H1 (cell line): ENCODE results near the gene GNG7. TPM values are rescaled to one million over a fixed set of nuclear protein-coding genes. Genes with fewer than 3 reads are reported as not detected.

Experiments
- CTCF ChIA-PET: fragments of 300-600 bp; sonication (Branson Sonifier 250); formaldehyde crosslinking; loops from one replicate; lab custom pipeline; 2021; ENCODE audit not compliant: partially characterized antibody; lab: Charles Lee
- POLR2A ChIA-PET: fragments of 300-600 bp; sonication (Branson Sonifier 250); formaldehyde crosslinking; loops from one replicate; lab custom pipeline; 2021; ENCODE audit warnings: inconsistent platforms; ENCODE audit not compliant: partially characterized antibody; lab: Charles Lee
- DNase-seq, 2 experiments: peaks; one replicate each; pipeline versions ENCODE4 v3.0.0 to v3.0.0-alpha.2; 2010 to 2022; ENCODE audit warnings: low spot score in 2 of 2, low read depth in 1 of 2, mixed read lengths in 1 of 2
- FAIRE-seq: peaks from 2 replicates; lab custom pipeline; 2011; peaks lifted over from hg19 to GRCh38; lab: Jason Lieb, UNC
- H2AFZ ChIP-seq: 2 replicates; pipeline ENCODE4 v1.8.1; 2012; ENCODE audit warnings: low read length, inconsistent platforms
- H2AK5ac ChIP-seq: 2 replicates; pipeline ENCODE4 v1.6.1; 2013; ENCODE audit warnings: low read depth, low read length
- H2BK120ac ChIP-seq: replicated peaks from 2 replicates; pipeline ENCODE3; 2013; ENCODE audit warnings: low read depth, low read length, inconsistent platforms
- H2BK12ac ChIP-seq: 2 replicates; pipeline ENCODE4 v1.6.1; 2013; ENCODE audit warnings: low read depth, low read length
- H2BK15ac ChIP-seq: 2 replicates; pipeline ENCODE4 v1.6.1; 2013; ENCODE audit warnings: low read length
- H2BK20ac ChIP-seq: 2 replicates; pipeline ENCODE4 v1.6.1; 2013; ENCODE audit warnings: low read length
- H2BK5ac ChIP-seq: 2 replicates; pipeline ENCODE4 v1.6.1; 2013; ENCODE audit warnings: low read depth, low read length
- H3K14ac ChIP-seq: 2 replicates; pipeline ENCODE4 v1.6.1; 2013; ENCODE audit warnings: inconsistent platforms; ENCODE audit not compliant: insufficient read length
- H3K18ac ChIP-seq: 2 replicates; pipeline ENCODE4 v1.6.1; 2013; ENCODE audit warnings: low read length; ENCODE audit errors: extremely low read depth
- H3K23ac ChIP-seq: 2 replicates; pipeline ENCODE4 v1.6.1; 2013; ENCODE audit warnings: inconsistent platforms; ENCODE audit not compliant: insufficient read length
- H3K23me2 ChIP-seq: 2 replicates; pipeline ENCODE4 v1.6.1; 2013; ENCODE audit warnings: low read depth, low read length
- H3K27ac ChIP-seq: 2 replicates; pipeline ENCODE4 v1.6.1; 2011; ENCODE audit warnings: low read depth, low read length, inconsistent platforms
- H3K27me3 ChIP-seq, 4 experiments: replicated peaks in 1 of 4; 1 replicate in 1 of 4; 2 replicates in 3 of 4; pipeline versions ENCODE4 v1.6.1 to v1.8.1; 2011 to 2013; ENCODE audit warnings: low read length in 3 of 4, mild to moderate bottlenecking in 3 of 4, inconsistent platforms in 2 of 4, mixed read lengths in 2 of 4, moderate library complexity in 1 of 4; ENCODE audit not compliant: control insufficient read depth in 3 of 4, insufficient read depth in 3 of 4; ENCODE audit errors: extremely low read depth in 1 of 4
- H3K36me3 ChIP-seq, 4 experiments: 2 replicates each; pipeline versions ENCODE4 v1.6.1 to v1.8.1; 2011 to 2013; ENCODE audit warnings: mild to moderate bottlenecking in 4 of 4, low read length in 3 of 4, moderate library complexity in 2 of 4, control low read depth in 1 of 4, inconsistent platforms in 1 of 4; ENCODE audit not compliant: insufficient read depth in 4 of 4, control insufficient read depth in 2 of 4
- H3K4ac ChIP-seq: replicated peaks from 2 replicates; pipeline ENCODE3; 2013; ENCODE audit warnings: low read length, low read depth, mixed read lengths, inconsistent platforms; ENCODE audit not compliant: insufficient read length
- H3K4me1 ChIP-seq, 4 experiments: replicated peaks in 1 of 4; 1 replicate in 1 of 4; 2 replicates in 3 of 4; pipeline versions ENCODE4 v1.6.1 to v1.8.1; 2011 to 2013; ENCODE audit warnings: low read length in 3 of 4, inconsistent platforms in 2 of 4, mixed read lengths in 1 of 4; ENCODE audit not compliant: insufficient read depth in 4 of 4, control insufficient read depth in 3 of 4
- H3K4me2 ChIP-seq, 2 experiments: 2 replicates each; pipeline versions ENCODE4 v1.6.1 to v1.8.1; 2011 to 2013; ENCODE audit warnings: low read depth in 2 of 2, low read length in 2 of 2, control low read depth in 1 of 2, inconsistent platforms in 1 of 2, mild to moderate bottlenecking in 1 of 2; ENCODE audit not compliant: insufficient read depth in 1 of 2
- H3K4me3 ChIP-seq, 4 experiments: fragments of 200-600, 300-600 bp in 1 of 4; sonication (generic), shearing (Covaris generic), sonication (Bioruptor Twin) in 1 of 4; 2 replicates each; pipeline versions ENCODE4 v1.5.1 to v1.8.1; 2011 to 2016; ENCODE audit warnings: low read length in 4 of 4, low read depth in 3 of 4, control low read depth in 2 of 4, inconsistent platforms in 2 of 4, mild to moderate bottlenecking in 2 of 4, mixed read lengths in 1 of 4, moderate library complexity in 1 of 4; ENCODE audit not compliant: insufficient read depth in 2 of 4; ENCODE audit errors: extremely low read depth in 1 of 4
- H3K56ac ChIP-seq: replicated peaks from 2 replicates; pipeline ENCODE3; 2013; ENCODE audit warnings: low read depth, mild to moderate bottlenecking, mixed read lengths, low read length, inconsistent platforms; ENCODE audit not compliant: insufficient read length
- H3K79me1 ChIP-seq: 2 replicates; pipeline ENCODE4 v1.6.1; 2013; ENCODE audit warnings: low read depth, low read length, control low read depth
- H3K79me2 ChIP-seq, 2 experiments: 2 replicates each; pipeline versions ENCODE4 v1.6.1 to v1.8.1; 2012 to 2013; ENCODE audit warnings: low read length in 2 of 2, mild to moderate bottlenecking in 2 of 2, inconsistent platforms in 1 of 2; ENCODE audit not compliant: insufficient read depth in 2 of 2, control insufficient read depth in 1 of 2
- H3K9ac ChIP-seq, 4 experiments: replicated peaks in 1 of 4; 1 replicate in 1 of 4; 2 replicates in 3 of 4; pipeline versions ENCODE4 v1.6.1 to v1.8.1; 2011 to 2013; ENCODE audit warnings: low read depth in 3 of 4, low read length in 3 of 4, control low read depth in 2 of 4, mild to moderate bottlenecking in 2 of 4, moderate library complexity in 2 of 4, inconsistent platforms in 1 of 4; ENCODE audit errors: extremely low read depth in 1 of 4
- H3K9me3 ChIP-seq, 2 experiments: 2 replicates each; pipeline versions ENCODE4 v1.6.1 to v1.8.1; 2012 to 2013; ENCODE audit warnings: mild to moderate bottlenecking in 2 of 2, moderate library complexity in 2 of 2, control low read depth in 1 of 2, inconsistent platforms in 1 of 2, low read depth in 1 of 2, low read length in 1 of 2, mixed read lengths in 1 of 2; ENCODE audit not compliant: insufficient read depth in 2 of 2
- H4K20me1 ChIP-seq, 2 experiments: replicated peaks in 1 of 2; 2 replicates each; pipeline versions ENCODE3 to v1.8.1; 2011 to 2013; ENCODE audit warnings: inconsistent platforms in 2 of 2, low read length in 2 of 2, mild to moderate bottlenecking in 1 of 2; ENCODE audit not compliant: insufficient read depth in 2 of 2, control insufficient read depth in 1 of 2
- H4K5ac ChIP-seq: 2 replicates; pipeline ENCODE4 v1.6.1; 2013; ENCODE audit warnings: low read length, low read depth, mixed read lengths, inconsistent platforms; ENCODE audit not compliant: insufficient read length
- H4K8ac ChIP-seq: 2 replicates; pipeline ENCODE4 v1.8.0; 2013; ENCODE audit warnings: mild to moderate bottlenecking, moderate library complexity, low read length, inconsistent platforms; ENCODE audit not compliant: insufficient read depth; ENCODE audit errors: extremely low read depth
- H4K91ac ChIP-seq: replicated peaks from 2 replicates; pipeline ENCODE3; 2013; ENCODE audit warnings: low read length, mixed read lengths, inconsistent platforms; ENCODE audit not compliant: insufficient read length
- BRCA1 ChIP-seq: IDR thresholded peaks from 2 replicates; pipeline ENCODE4 v1.6.1; 2012; ENCODE audit warnings: low read depth, low read length, improper control_type of control experiment
- CEBPB ChIP-seq: IDR thresholded peaks from 2 replicates; pipeline ENCODE4 v1.6.1; 2012; ENCODE audit warnings: low read depth, low read length
- CREB1 ChIP-seq: IDR thresholded peaks from 2 replicates; pipeline ENCODE4 v1.6.1; 2012; ENCODE audit warnings: inconsistent platforms
- CTCF ChIP-seq, 3 experiments: IDR thresholded peaks; 1 replicate in 2 of 3; 2 replicates in 1 of 3; pipeline versions ENCODE4 v1.5.1 to v1.6.1; 2011; ENCODE audit warnings: low read length in 3 of 3, mild to moderate bottlenecking in 3 of 3, inconsistent platforms in 2 of 3, low read depth in 1 of 3, moderate library complexity in 1 of 3; ENCODE audit not compliant: insufficient read depth in 1 of 3; ENCODE audit errors: control extremely low read depth in 1 of 3
- EGR1 ChIP-seq: IDR thresholded peaks from 2 replicates; pipeline ENCODE4 v1.6.1; 2011; ENCODE audit warnings: low read depth, low read length, borderline replicate concordance
- GABPA ChIP-seq: IDR thresholded peaks from 2 replicates; pipeline ENCODE4 v1.6.1; 2011; ENCODE audit warnings: mild to moderate bottlenecking, low read length, moderate library complexity, borderline replicate concordance; ENCODE audit not compliant: insufficient read depth
- GTF2F1 ChIP-seq: IDR thresholded peaks from 2 replicates; pipeline ENCODE4 v1.6.1; 2012; ENCODE audit warnings: low read depth, low read length, improper control_type of control experiment, borderline replicate concordance
- JUN ChIP-seq: IDR thresholded peaks from 2 replicates; pipeline ENCODE4 v1.6.1; 2011; ENCODE audit warnings: low read depth, mild to moderate bottlenecking, improper control_type of control experiment, low read length
- NRF1 ChIP-seq: IDR thresholded peaks from 2 replicates; pipeline ENCODE4 v1.6.1; 2011; ENCODE audit warnings: mild to moderate bottlenecking, low read depth, low read length, improper control_type of control experiment
- RXRA ChIP-seq: IDR thresholded peaks from 2 replicates; pipeline ENCODE4 v1.6.1; 2011; ENCODE audit warnings: low read depth, mild to moderate bottlenecking, low read length, moderate library complexity; ENCODE audit not compliant: insufficient read depth
- TCF12 ChIP-seq: IDR thresholded peaks from 2 replicates; pipeline ENCODE4 v1.6.1; 2011; ENCODE audit warnings: low read depth, mild to moderate bottlenecking, low read length
- USF2 ChIP-seq: IDR thresholded peaks from 2 replicates; pipeline ENCODE4 v1.6.1; 2011; ENCODE audit warnings: low read length, improper control_type of control experiment
- WGBS, 2 experiments: shearing (Covaris generic) in 1 of 2; methylation state at CpG; one replicate each; pipeline versions ENCODE4 v1.1.6 to v1.1.7; 2013 to 2015; ENCODE audit warnings: low lambda C conversion rate in 2 of 2, mixed read lengths in 2 of 2, inconsistent platforms in 1 of 2, low coverage in 1 of 2, missing lambda C conversion rate in 1 of 2; ENCODE audit not compliant: insufficient replicate concordance in 2 of 2, insufficient coverage in 1 of 2, insufficient read length in 1 of 2; ENCODE audit errors: extremely low coverage in 1 of 2, missing lambda C conversion rate in 1 of 2; 5-methylcytosine and 5-hydroxymethylcytosine counted together
- polyA plus RNA-seq, 7 experiments: library from polyadenylated mRNA; depleted of rRNA in 3 of 7; stranded (reverse) in 5 of 7; unstranded in 2 of 7; fragments of >200 nt in 5 of 7; fragments of 200-250 nt in 2 of 7; gene quantifications; 1 replicate in 5 of 7; 2 replicates in 1 of 7; 4 replicates in 1 of 7; pipeline versions ENCODE4 v1.2.1 to v1.2.3, GENCODE V29; 2011 to 2013; ENCODE audit warnings: missing spikeins in 2 of 7, mixed read lengths in 2 of 7
- total RNA-seq: library from RNA; stranded (reverse); fragmentation: NEBNext Ultra II Directional; extraction: Animal tissue kit (Norgen Biotek cat#: 25700); gene quantifications from 2 replicates; pipeline ENCODE4 v1.2.1, GENCODE V29; 2021

GNG7 gene
- total and polyA plus RNA-seq, 2 of the 8 experiments (the other 6 are each of a cell fraction or from before 2014, with no cell fraction given), result 2.8 to 7.8 TPM

GRCh38 chr19:2711875-2712205 lies 9.3 kb upstream of the GNG7 start:
- Histone ChIP-seq H3K27ac (no peak overlapping the region), H3K27me3 (no peaks in the 10 kb centered on the region), H2BK120ac (no peak overlapping the region), H3K4ac (no peak overlapping the region), H3K79me1 (no peaks in the 10 kb centered on the region), H3K4me1 (no peaks in the 10 kb centered on the region), H2BK20ac (no peak overlapping the region), H3K36me3 (peaks cover 0 to 13% (median 0%) of the 10 kb centered on the region in 4 experiments; a peak in 1 of 8 replicates), H3K79me2 (no peaks in the 10 kb centered on the region), H3K23ac (no peak overlapping the region), H2BK12ac (no peak overlapping the region), H4K8ac (no peak overlapping the region), H3K9me3 (peaks cover 9 to 17% of the 10 kb centered on the region in 2 experiments; a peak in 3 of 4 replicates), H3K18ac (no peak overlapping the region), H4K91ac (no peak overlapping the region), H3K4me3 (no peak overlapping the region), H3K4me2 (no peak overlapping the region), H4K20me1 (no peaks in the 10 kb centered on the region), H2AFZ (no peak overlapping the region), H2BK15ac (no peak overlapping the region; the same call in 1 of the 2 replicates), H4K5ac (no peak overlapping the region), H2BK5ac (no peak overlapping the region), H3K14ac (no peak overlapping the region), H3K9ac (no peak overlapping the region), H3K56ac (no peak overlapping the region), H2AK5ac (no peak overlapping the region), H3K23me2 (peaks cover 7% of the 10 kb centered on the region; the same call in 1 of the 2 replicates)
- ChIA-PET POLR2A (no interaction called here), CTCF (interaction anchor here (0.8 to 1.5 kb wide), 3 partner anchors 12 to 234 kb away, joined by 3 to 4 read pairs (median 3); no protein-coding TSS in a partner anchor)
- FAIRE-seq, result no peak
- 83% methylated on average over 5 of the region's 5 CpGs; no CpG with 5 or more reads in 1 of the 2 experiments for WGBS, 2 experiments
- DNase-seq, result no peak
- TF ChIP-seq JUN (no peak), CTCF (IDR thresholded peaks at IDR 0.05; ENCODE audit: control extremely low read depth in 1 of 3, insufficient read depth in 1 of 3, low read depth in 1 of 3, low read length in 3 of 3) (no peak), RXRA (no peak), TCF12 (no peak), USF2 (no peak), CEBPB (no peak), BRCA1 (no peak), GTF2F1 (no peak), NRF1 (no peak), GABPA (no peak), CREB1 (no peak), EGR1 (no peak)
